Measurements from ENCODE around the gene PDAP1. TPM values are rescaled to one million over a fixed set of nuclear protein-coding genes. Genes with fewer than 3 reads are reported as not detected.

Gene PDAP1
- total RNA-seq, 1 experiment from 2014 or later, result 200 TPM

DNA sequence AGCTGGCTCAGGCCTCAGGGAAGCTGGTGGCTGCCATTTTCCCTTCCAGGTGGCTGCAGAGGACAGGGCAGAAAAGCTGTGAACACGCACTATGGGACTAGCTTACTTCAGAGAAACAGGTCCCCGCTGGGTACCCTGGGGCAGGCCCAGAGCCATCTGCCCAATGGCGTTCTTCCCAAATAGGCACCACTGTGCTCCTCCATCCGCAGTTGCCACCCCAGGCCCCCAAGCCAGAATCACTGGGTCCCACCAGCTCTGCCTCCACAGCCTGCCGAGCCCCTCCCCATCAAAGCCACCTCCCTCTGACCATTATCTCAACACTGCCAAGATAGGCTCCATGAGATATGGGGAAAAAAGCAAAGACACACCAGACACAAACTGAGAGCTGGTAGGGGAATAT lies 11.8 kb upstream of the PDAP1 start:
- Histone ChIP-seq H3K9me2 (ENCODE audit: insufficient read depth) (no peaks in the 10 kb centered on the region), H3K27me3 (ENCODE audit: insufficient read depth, low read length) (no peaks in the 10 kb centered on the region), H2AFZ (ENCODE audit: low read depth, low read length, poor library complexity, severe bottlenecking) (no peak overlapping the region), H3K9ac (ENCODE audit: low read length) (no peak overlapping the region), H3K9me3 (ENCODE audit: control insufficient read depth in 1 of 2, insufficient read depth in 1 of 2, low read depth in 1 of 2, low read length in 2 of 2) (no peaks in the 10 kb centered on the region), H3K79me2 (ENCODE audit: insufficient read depth, low read length) (peaks cover 18% of the 10 kb centered on the region; the same call in 1 of the 2 replicates), H3K4me2 (ENCODE audit: low read length) (no peak overlapping the region), H3K36me3 (ENCODE audit: control insufficient read depth in 1 of 2, insufficient read depth in 2 of 2, low read length in 2 of 2) (peaks cover 37 to 53% of the 10 kb centered on the region in 2 experiments), H4K20me1 (ENCODE audit: insufficient read depth) (no peaks in the 10 kb centered on the region), H3K27ac (ENCODE audit: low read depth, low read length) (no peak overlapping the region), H3K4me3 (replicated peaks in 1 of 2; ENCODE audit: low read depth in 1 of 2, low read length in 2 of 2) (no peak overlapping the region), H3K4me1 (ENCODE audit: control insufficient read depth in 1 of 2, insufficient read depth in 2 of 2, low read length in 2 of 2) (no peaks in the 10 kb centered on the region)
- no peak for TF ChIP-seq YY1 (IDR thresholded peaks at IDR 0.05; ENCODE audit: extremely low read depth, insufficient replicate concordance, low read depth, low read length)
- no peak for TF ChIP-seq TCF7L2 (IDR thresholded peaks at IDR 0.05; ENCODE audit: borderline replicate concordance, extremely low read depth, insufficient read depth, insufficient read length)
- no peak for TF ChIP-seq ZFX (IDR thresholded peaks at IDR 0.05)
- no peak for TF ChIP-seq CBX3 (IDR thresholded peaks at IDR 0.05; ENCODE audit: low read depth)
- no peak for TF ChIP-seq SRF (IDR thresholded peaks at IDR 0.05; ENCODE audit: low read depth)
- TF ChIP-seq CEBPB (IDR thresholded peaks at IDR 0.05; ENCODE audit: low read depth), result no peak
- TF ChIP-seq EZH2 (IDR thresholded peaks at IDR 0.05), result no peak
- TF ChIP-seq SP1 (IDR thresholded peaks at IDR 0.05; ENCODE audit: low read depth), result no peak
- no peak for TF ChIP-seq FOSL1 (IDR thresholded peaks at IDR 0.05; ENCODE audit: low read depth)
- TF ChIP-seq, protein P1, sequence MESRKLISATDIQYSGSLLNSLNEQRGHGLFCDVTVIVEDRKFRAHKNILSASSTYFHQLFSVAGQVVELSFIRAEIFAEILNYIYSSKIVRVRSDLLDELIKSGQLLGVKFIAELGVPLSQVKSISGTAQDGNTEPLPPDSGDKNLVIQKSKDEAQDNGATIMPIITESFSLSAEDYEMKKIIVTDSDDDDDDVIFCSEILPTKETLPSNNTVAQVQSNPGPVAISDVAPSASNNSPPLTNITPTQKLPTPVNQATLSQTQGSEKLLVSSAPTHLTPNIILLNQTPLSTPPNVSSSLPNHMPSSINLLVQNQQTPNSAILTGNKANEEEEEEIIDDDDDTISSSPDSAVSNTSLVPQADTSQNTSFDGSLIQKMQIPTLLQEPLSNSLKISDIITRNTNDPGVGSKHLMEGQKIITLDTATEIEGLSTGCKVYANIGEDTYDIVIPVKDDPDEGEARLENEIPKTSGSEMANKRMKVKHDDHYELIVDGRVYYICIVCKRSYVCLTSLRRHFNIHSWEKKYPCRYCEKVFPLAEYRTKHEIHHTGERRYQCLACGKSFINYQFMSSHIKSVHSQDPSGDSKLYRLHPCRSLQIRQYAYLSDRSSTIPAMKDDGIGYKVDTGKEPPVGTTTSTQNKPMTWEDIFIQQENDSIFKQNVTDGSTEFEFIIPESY (IDR thresholded peaks at IDR 0.05; ENCODE audit: extremely low read depth, insufficient replicate concordance, low read length), result no peak
- TF ChIP-seq, protein P2, sequence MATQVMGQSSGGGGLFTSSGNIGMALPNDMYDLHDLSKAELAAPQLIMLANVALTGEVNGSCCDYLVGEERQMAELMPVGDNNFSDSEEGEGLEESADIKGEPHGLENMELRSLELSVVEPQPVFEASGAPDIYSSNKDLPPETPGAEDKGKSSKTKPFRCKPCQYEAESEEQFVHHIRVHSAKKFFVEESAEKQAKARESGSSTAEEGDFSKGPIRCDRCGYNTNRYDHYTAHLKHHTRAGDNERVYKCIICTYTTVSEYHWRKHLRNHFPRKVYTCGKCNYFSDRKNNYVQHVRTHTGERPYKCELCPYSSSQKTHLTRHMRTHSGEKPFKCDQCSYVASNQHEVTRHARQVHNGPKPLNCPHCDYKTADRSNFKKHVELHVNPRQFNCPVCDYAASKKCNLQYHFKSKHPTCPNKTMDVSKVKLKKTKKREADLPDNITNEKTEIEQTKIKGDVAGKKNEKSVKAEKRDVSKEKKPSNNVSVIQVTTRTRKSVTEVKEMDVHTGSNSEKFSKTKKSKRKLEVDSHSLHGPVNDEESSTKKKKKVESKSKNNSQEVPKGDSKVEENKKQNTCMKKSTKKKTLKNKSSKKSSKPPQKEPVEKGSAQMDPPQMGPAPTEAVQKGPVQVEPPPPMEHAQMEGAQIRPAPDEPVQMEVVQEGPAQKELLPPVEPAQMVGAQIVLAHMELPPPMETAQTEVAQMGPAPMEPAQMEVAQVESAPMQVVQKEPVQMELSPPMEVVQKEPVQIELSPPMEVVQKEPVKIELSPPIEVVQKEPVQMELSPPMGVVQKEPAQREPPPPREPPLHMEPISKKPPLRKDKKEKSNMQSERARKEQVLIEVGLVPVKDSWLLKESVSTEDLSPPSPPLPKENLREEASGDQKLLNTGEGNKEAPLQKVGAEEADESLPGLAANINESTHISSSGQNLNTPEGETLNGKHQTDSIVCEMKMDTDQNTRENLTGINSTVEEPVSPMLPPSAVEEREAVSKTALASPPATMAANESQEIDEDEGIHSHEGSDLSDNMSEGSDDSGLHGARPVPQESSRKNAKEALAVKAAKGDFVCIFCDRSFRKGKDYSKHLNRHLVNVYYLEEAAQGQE (IDR thresholded peaks at IDR 0.05; ENCODE audit: low read depth), result no peak
- TF ChIP-seq EGR1 (IDR thresholded peaks at IDR 0.05; ENCODE audit: low read depth), result no peak
- no peak for TF ChIP-seq EZH2phosphoT487 (IDR thresholded peaks at IDR 0.05; ENCODE audit: borderline replicate concordance)
- BruUV-seq (replicated peaks), result no TSS peak
- intact Hi-C loops (cut with micrococcal nuclease), result no loop called here
- CTCF ChIA-PET, result no interaction called here
- ATAC-seq (no peak), DNase-seq (ENCODE audit: low read depth, low spot score) (no peak)
- RAD21 ChIA-PET (ENCODE audit: low non-redundant PET in 1 of 2, low total read pairs in 2 of 2, uncharacterized antibody in 2 of 2, unreplicated experiment in 2 of 2), result no interaction called here
- POLR2A ChIA-PET, result interaction anchor here (1.2 kb wide), 1 partner anchor 11 kb away, joined by 5 read pairs; the partner anchor contains the start of genes BUD31 and PDAP1
